OCI-LY3 (cell line): Measurements from ENCODE around the gene CELF2.

Source experiments
- CTCF ChIP-seq: fragments of 200-600, 300-600 bp; sonication (generic); IDR thresholded peaks from 2 replicates; pipeline ENCODE4 v1.5.1; 2014; ENCODE audit warnings: antibody characterized with exemption, low read length, low read depth
- EZH2phosphoT487 ChIP-seq: fragments of 200-600 bp; shearing (Covaris generic); IDR thresholded peaks from 2 replicates; pipeline ENCODE4 v1.6.1; 2018; ENCODE audit warnings: antibody characterized with exemption, mixed run types, low read depth

DNA sequence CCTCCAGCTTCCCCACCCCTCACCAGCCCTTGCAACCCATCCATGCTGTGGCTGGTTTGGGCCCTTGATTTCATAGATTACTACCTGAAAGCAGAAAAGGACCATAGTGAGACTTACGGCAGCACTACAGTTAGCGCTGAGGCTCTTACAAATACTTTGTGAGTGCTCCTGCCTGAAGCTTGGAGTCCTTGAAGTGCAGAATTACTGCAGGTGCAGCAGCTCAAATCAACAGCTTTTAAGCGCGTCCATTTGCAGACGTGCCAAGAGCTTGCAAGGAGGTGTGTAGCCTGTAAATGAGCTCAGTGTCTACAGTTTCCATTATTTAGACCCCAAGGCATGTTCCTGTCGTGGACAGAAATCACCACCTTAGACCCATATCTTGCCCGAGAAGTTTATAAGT lies 103.0 kb downstream of the CELF2 start:
- TF ChIP-seq CTCF (no peak), EZH2phosphoT487 (no peak)
